ENCODE measurements around the gene CDHR5.

Gene CDHR5

DNA sequence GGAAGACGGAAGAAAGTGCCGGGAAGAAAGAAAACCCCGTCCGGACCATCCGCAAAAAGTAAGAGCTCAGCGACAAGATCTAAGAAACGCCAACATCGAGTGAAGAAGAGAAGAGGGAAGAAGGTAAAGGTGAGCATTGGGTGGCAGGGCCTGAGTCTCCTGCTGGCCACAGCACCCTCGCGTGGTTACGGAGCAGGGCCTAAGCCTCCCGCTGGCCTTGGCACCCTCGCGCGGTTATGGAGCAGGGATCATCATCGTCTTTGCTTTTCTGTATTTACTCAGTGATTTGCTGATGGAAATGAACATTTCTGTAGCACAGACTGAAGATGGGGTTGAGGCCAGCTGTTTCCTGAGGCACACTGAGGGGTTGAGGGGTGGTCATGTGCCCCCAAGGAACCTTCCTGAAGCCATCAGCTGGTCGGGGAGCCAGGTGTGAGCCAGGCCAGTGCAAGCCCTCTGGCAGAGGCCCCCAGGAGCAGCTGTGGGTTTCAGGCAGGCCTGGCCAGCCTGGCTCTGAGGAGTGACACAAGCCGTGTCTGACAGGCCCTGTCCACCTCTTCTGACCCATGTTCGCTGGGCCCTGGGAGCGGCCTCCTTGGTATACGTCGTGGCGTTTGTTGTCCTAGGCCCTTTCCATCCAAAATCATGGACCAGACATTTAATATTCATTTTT is 23.0 kb downstream of the CDHR5 start:
- H3K9ac ChIP-seq (ENCODE audit: low read depth, low read length), result peak overlapping the region; percentile 16
- no peaks in the 10 kb centered on the region for H3K27me3 ChIP-seq (ENCODE audit: control insufficient read depth, insufficient read depth, low read length)
- no peak overlapping the region for H3K4me3 ChIP-seq (ENCODE audit: low read depth, low read length)
- H3K4me1 ChIP-seq (ENCODE audit: control insufficient read depth, insufficient read depth, low read length), result no peaks in the 10 kb centered on the region
- H3K9me3 ChIP-seq (ENCODE audit: control insufficient read depth, insufficient read depth, low read length), result no peaks in the 10 kb centered on the region
- H3K36me3 ChIP-seq (ENCODE audit: control insufficient read depth, insufficient read depth, low read length), result peaks cover 77% of the 10 kb centered on the region

DNA sequence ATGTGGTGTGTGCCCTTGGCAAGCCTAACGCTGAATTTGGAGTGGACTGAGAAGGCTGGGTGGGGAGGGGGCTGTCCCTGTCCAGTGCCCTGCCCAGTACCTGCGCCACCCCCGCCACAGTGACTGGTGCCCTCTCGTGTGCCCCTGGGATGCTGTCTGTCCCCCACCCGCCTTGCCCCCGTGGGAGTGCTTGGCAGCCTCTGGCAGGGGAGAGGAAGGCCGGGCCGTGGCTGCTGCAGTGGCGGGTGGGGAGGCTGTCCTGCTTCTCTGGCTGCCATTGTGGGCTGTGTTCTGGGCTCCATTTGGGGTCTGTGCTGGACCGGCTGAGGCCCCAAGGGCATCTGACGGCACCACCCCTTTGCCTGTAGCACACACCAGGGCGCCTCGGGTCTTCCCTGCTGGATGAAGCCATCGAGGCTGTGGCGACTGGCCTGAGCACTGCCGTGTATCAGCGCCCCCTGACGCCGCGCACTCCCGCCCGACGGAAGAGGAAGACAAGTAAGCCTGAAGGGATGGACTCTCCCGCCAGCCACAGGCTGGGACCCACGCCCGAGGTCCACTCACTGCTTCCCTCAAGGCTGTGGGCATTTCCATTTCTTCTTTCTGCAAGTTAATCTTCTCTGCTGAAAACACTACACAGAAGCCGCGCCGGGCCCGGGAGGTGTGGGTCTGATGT is 26.6 kb downstream of the CDHR5 start:
- H3K9me3 ChIP-seq (ENCODE audit: control insufficient read depth, insufficient read depth, low read length), result no peaks in the 10 kb centered on the region
- peaks cover 65% of the 10 kb centered on the region for H3K36me3 ChIP-seq (ENCODE audit: control insufficient read depth, insufficient read depth, low read length)
- no peak overlapping the region for H3K4me3 ChIP-seq (ENCODE audit: low read depth, low read length)
- H3K9ac ChIP-seq (ENCODE audit: low read depth, low read length), result no peak overlapping the region
- no peaks in the 10 kb centered on the region for H3K27me3 ChIP-seq (ENCODE audit: control insufficient read depth, insufficient read depth, low read length)
- H3K4me1 ChIP-seq (ENCODE audit: control insufficient read depth, insufficient read depth, low read length), result no peaks in the 10 kb centered on the region

DNA sequence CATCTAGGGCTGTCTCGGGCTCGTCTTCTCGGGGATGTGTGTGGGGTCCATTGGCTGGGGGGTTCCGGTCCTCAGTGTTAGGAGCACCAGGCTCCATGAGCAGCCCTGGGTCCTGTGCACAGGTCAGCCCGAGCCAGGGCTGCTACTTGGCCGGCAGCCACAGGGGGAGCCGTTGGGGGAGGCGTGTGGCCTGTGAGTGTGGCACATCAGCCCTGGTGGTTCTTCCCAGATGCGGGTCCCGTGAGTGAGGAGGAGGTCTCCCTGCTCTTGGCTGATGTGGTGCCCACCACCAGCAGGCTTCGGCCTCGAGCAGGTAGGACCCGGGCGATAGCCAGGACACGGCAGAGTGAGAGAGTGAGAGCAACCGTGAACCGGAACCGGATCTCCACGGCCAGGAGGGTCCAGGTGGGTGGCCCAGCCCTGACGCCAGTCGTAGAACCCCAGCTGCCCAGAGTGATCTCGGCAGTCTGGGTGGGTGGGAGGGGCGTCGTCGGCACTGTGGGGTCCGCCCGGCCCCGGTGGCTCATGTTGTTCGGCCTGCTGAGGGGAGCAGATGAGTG is 27.5 kb downstream of the CDHR5 start:
- no peak overlapping the region for H3K9ac ChIP-seq (ENCODE audit: low read depth, low read length)
- peaks cover 69% of the 10 kb centered on the region for H3K36me3 ChIP-seq (ENCODE audit: control insufficient read depth, insufficient read depth, low read length)
- no peaks in the 10 kb centered on the region for H3K4me1 ChIP-seq (ENCODE audit: control insufficient read depth, insufficient read depth, low read length)
- H3K4me3 ChIP-seq (ENCODE audit: low read depth, low read length), result no peak overlapping the region
- H3K9me3 ChIP-seq (ENCODE audit: control insufficient read depth, insufficient read depth, low read length), result no peaks in the 10 kb centered on the region
- H3K27me3 ChIP-seq (ENCODE audit: control insufficient read depth, insufficient read depth, low read length), result no peaks in the 10 kb centered on the region

DNA sequence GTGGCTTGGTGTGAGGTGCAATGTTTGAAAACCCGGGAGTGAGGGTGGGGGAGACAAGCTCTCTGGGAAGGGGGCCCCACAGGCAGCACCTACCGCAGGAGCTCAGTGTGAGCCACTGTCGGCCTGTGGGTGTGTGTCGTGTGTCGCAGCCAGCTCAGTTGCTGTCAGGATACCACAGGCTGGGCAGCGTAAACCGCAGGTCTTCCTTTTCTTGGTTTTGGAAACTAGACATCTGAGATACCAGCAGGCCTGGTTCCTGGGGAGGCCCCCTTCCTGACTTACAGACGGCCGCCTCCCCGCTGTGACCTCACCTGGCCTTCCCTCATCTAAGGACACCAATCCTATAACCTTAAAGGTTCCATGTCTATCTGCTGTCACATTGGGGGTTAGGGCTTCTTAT is 28.4 kb downstream of the CDHR5 start:
- Histone ChIP-seq H3K36me3 (ENCODE audit: control insufficient read depth, insufficient read depth, low read length) (peaks cover 63% of the 10 kb centered on the region), H3K4me1 (ENCODE audit: control insufficient read depth, insufficient read depth, low read length) (no peaks in the 10 kb centered on the region), H3K9me3 (ENCODE audit: control insufficient read depth, insufficient read depth, low read length) (no peaks in the 10 kb centered on the region), H3K9ac (ENCODE audit: low read depth, low read length) (no peak overlapping the region), H3K27me3 (ENCODE audit: control insufficient read depth, insufficient read depth, low read length) (no peaks in the 10 kb centered on the region), H3K4me3 (ENCODE audit: low read depth, low read length) (no peak overlapping the region)

DNA sequence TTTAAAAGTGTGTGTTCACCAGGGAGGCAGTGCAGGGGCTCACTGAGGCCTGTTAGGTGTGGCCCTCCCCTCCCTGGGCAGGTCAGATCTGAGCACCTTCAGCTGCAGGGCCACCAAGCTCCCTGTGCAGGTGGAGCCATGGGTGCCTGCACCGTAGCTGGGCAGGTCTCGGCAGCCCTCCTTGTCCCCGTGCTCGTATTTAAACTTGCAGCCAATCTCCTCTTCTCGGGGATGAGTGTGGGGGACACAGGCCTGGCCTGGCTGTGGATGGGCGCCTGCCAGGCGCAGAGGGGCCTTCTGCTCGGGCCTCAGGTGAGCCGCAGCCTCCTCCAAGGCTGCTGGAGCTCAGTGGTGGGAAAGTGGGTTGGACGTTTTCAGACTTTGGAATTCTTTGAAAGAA is 29.4 kb downstream of the CDHR5 start:
- H3K36me3 ChIP-seq (ENCODE audit: control insufficient read depth, insufficient read depth, low read length), result peaks cover 62% of the 10 kb centered on the region
- H3K9ac ChIP-seq (ENCODE audit: low read depth, low read length), result no peak overlapping the region

DNA sequence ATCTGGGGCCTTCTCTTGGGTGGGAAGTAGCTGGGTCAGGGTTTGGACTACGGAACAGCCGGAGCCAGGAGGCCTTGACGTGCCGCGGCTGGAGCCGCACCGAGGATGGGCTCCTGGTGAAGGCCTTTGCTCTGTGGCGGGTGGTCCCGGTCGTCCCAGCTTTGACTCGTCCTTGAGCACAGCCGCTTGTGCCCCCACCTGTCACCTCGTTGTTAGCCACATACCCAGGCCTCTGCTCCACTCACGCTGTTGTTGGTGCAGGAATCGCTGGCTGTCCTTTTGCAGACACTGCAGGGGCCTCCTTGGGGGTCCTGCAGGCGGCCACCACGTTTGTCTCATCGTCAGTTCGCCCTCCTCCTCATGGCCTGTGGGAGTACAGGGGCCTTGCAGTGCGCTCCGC is 31.4 kb downstream of the CDHR5 start:
- H3K4me1 ChIP-seq (ENCODE audit: control insufficient read depth, insufficient read depth, low read length), result no peaks in the 10 kb centered on the region
- H3K36me3 ChIP-seq (ENCODE audit: control insufficient read depth, insufficient read depth, low read length), result peaks cover 60% of the 10 kb centered on the region
- no peaks in the 10 kb centered on the region for H3K27me3 ChIP-seq (ENCODE audit: control insufficient read depth, insufficient read depth, low read length)

More for the DNA sequence above, 29.4 kb downstream of the CDHR5 start:
- H3K4me1 ChIP-seq (ENCODE audit: control insufficient read depth, insufficient read depth, low read length), result no peaks in the 10 kb centered on the region
- no peaks in the 10 kb centered on the region for H3K27me3 ChIP-seq (ENCODE audit: control insufficient read depth, insufficient read depth, low read length)
- H3K9me3 ChIP-seq (ENCODE audit: control insufficient read depth, insufficient read depth, low read length), result no peaks in the 10 kb centered on the region
- no peak overlapping the region for H3K4me3 ChIP-seq (ENCODE audit: low read depth, low read length)

DNA sequence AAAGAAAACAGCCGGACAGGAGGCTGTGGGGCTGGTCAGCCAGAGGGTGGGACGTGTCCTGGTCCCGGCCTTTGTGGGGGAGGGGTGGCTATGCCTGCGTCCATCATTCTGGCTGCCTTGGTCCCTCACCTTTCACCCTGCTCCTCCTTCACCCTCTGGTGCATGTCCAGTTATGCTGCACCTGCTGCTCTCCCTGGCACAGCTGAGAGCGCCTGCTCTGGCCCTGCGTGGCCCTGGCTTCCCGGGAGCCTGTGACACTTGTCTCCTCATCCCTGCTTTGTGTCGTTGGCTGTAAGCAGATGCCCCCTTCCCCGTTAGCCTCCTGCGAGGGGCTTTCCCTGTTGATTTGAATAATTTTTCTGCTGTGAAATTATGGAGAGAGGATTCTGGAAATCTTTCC is 31.8 kb downstream of the CDHR5 start:
- H3K4me1 ChIP-seq (ENCODE audit: control insufficient read depth, insufficient read depth, low read length), result no peaks in the 10 kb centered on the region
- peaks cover 58% of the 10 kb centered on the region for H3K36me3 ChIP-seq (ENCODE audit: control insufficient read depth, insufficient read depth, low read length)
- no peak overlapping the region for H3K9ac ChIP-seq (ENCODE audit: low read depth, low read length)
- no peaks in the 10 kb centered on the region for H3K27me3 ChIP-seq (ENCODE audit: control insufficient read depth, insufficient read depth, low read length)
- H3K9me3 ChIP-seq (ENCODE audit: control insufficient read depth, insufficient read depth, low read length), result no peaks in the 10 kb centered on the region
- H3K4me3 ChIP-seq (ENCODE audit: low read depth, low read length), result no peak overlapping the region

More for the DNA sequence above, 31.4 kb downstream of the CDHR5 start:
- Histone ChIP-seq H3K9me3 (ENCODE audit: control insufficient read depth, insufficient read depth, low read length) (no peaks in the 10 kb centered on the region), H3K4me3 (ENCODE audit: low read depth, low read length) (no peak overlapping the region), H3K9ac (ENCODE audit: low read depth, low read length) (no peak overlapping the region)

DNA sequence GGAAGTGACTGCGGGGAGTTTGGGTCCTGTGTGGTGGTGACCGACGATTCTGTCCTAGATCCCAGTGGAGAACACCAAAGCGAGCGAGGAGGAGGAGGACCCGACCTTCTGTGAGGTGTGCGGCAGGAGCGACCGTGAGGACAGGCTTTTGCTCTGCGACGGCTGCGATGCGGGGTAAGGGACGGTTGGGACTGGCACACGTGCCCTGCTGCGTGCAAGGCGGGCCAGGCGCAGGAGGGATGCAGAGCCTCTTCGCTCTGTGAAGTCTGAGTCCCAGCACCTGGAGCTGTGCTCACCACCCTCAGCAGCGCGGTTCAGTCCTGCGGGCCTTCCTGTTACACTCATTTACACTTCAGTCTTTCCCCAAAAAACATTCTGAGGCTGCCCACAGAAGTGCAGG is 32.3 kb downstream of the CDHR5 start:
- H3K36me3 ChIP-seq (ENCODE audit: control insufficient read depth, insufficient read depth, low read length), result peaks cover 58% of the 10 kb centered on the region

DNA sequence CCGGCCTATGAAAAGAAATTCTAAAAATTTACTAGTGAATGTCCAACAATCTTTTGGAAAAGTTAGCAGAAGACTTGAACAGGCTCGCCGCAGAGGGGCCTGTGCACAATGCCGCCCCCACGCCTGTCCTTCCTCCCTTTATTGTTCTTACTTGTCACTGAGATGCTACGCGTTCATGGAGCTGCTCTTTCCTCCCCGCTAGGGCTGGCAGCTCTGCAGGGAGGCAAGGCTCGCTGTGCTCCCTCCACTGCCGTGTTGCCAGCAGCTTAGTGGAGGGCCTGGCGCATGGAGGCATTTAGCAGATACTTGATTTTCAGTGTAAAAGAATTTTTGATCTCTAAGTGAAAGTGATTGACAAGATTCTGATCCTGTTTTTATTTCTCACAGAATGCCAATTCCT is 33.8 kb downstream of the CDHR5 start:
- no peaks in the 10 kb centered on the region for H3K9me3 ChIP-seq (ENCODE audit: control insufficient read depth, insufficient read depth, low read length)
- H3K9ac ChIP-seq (ENCODE audit: low read depth, low read length), result no peak overlapping the region
- no peaks in the 10 kb centered on the region for H3K27me3 ChIP-seq (ENCODE audit: control insufficient read depth, insufficient read depth, low read length)
- no peaks in the 10 kb centered on the region for H3K4me1 ChIP-seq (ENCODE audit: control insufficient read depth, insufficient read depth, low read length)
- H3K36me3 ChIP-seq (ENCODE audit: control insufficient read depth, insufficient read depth, low read length), result peaks cover 57% of the 10 kb centered on the region
- H3K4me3 ChIP-seq (ENCODE audit: low read depth, low read length), result no peak overlapping the region

More for the DNA sequence above, 32.3 kb downstream of the CDHR5 start:
- no peaks in the 10 kb centered on the region for H3K9me3 ChIP-seq (ENCODE audit: control insufficient read depth, insufficient read depth, low read length)
- H3K4me1 ChIP-seq (ENCODE audit: control insufficient read depth, insufficient read depth, low read length), result no peaks in the 10 kb centered on the region
- H3K4me3 ChIP-seq (ENCODE audit: low read depth, low read length), result no peak overlapping the region
- no peaks in the 10 kb centered on the region for H3K27me3 ChIP-seq (ENCODE audit: control insufficient read depth, insufficient read depth, low read length)
- H3K9ac ChIP-seq (ENCODE audit: low read depth, low read length), result no peak overlapping the region

DNA sequence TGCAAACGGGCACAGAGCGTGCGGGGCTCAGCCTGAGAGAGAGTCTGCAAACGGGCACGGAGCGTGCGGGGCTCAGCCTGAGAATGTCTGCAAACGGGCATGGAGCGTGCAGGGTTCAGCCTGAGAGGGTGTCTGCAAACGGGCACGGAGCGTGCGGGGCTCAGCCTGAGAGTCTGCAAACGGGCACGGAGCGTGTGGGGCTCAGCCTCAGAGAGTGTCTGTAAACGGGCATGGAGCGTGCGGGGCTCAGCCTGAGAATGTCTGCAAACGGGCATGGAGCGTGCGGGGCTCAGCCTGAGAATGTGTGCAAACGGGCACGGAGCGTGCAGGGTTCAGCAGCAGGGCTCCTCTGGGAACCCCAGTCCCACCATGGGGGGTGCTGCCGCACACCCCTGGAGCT is 35.0 kb downstream of the CDHR5 start:
- Histone ChIP-seq H3K4me1 (ENCODE audit: control insufficient read depth, insufficient read depth, low read length) (no peaks in the 10 kb centered on the region), H3K9me3 (ENCODE audit: control insufficient read depth, insufficient read depth, low read length) (no peaks in the 10 kb centered on the region), H3K36me3 (ENCODE audit: control insufficient read depth, insufficient read depth, low read length) (peaks cover 53% of the 10 kb centered on the region), H3K4me3 (ENCODE audit: low read depth, low read length) (no peak overlapping the region), H3K27me3 (ENCODE audit: control insufficient read depth, insufficient read depth, low read length) (no peaks in the 10 kb centered on the region), H3K9ac (ENCODE audit: low read depth, low read length) (no peak overlapping the region)

DNA sequence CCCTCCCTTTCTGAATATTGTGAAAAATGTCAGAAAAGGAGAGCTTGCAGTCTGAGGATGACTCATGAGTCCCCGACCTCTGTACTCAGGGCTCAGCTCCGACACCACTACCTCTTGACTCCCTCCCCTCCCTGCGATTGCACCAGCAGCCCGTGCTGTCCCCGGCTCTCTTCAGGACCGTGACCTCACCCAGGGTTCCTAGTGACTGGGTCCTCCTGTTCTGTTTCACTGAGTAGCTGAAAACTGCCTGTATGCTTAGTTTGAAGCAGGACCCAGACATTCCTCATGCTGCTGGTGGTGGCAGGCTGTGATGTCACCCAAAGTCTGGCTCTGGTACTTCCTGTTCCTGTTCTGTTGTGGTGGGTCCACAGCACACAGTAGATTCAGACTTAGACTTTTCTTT is 36.8 kb downstream of the CDHR5 start:
- Histone ChIP-seq H3K4me1 (ENCODE audit: control insufficient read depth, insufficient read depth, low read length) (no peaks in the 10 kb centered on the region), H3K4me3 (ENCODE audit: low read depth, low read length) (no peak overlapping the region), H3K9me3 (ENCODE audit: control insufficient read depth, insufficient read depth, low read length) (no peaks in the 10 kb centered on the region), H3K9ac (ENCODE audit: low read depth, low read length) (no peak overlapping the region), H3K36me3 (ENCODE audit: control insufficient read depth, insufficient read depth, low read length) (peaks cover 50% of the 10 kb centered on the region), H3K27me3 (ENCODE audit: control insufficient read depth, insufficient read depth, low read length) (no peaks in the 10 kb centered on the region)

DNA sequence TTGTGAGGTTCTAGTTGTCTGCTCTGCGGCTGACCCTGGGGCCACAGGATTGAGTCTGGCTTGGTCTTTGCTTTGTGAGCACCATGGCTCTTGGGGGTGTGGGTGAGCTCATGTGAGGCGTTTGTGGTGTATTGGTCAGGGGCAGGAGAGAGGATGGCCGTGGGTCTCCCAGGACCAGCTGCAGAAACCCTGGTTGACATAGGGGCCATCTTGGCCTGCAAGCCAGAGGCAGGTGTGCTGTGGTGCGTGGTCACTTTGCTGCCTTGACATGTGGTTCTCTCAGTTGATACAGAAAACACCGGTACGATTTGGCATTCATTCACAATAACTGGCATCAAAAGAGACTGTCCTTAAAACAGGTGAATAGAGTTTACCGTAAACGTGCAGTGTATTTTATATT is 37.2 kb downstream of the CDHR5 start:
- no peak overlapping the region for H3K9ac ChIP-seq (ENCODE audit: low read depth, low read length)
- no peaks in the 10 kb centered on the region for H3K4me1 ChIP-seq (ENCODE audit: control insufficient read depth, insufficient read depth, low read length)
- no peak overlapping the region for H3K4me3 ChIP-seq (ENCODE audit: low read depth, low read length)
- no peaks in the 10 kb centered on the region for H3K9me3 ChIP-seq (ENCODE audit: control insufficient read depth, insufficient read depth, low read length)
- H3K27me3 ChIP-seq (ENCODE audit: control insufficient read depth, insufficient read depth, low read length), result no peaks in the 10 kb centered on the region
- H3K36me3 ChIP-seq (ENCODE audit: control insufficient read depth, insufficient read depth, low read length), result peaks cover 45% of the 10 kb centered on the region
